ENCODE results near the gene BEND4. TPM values are rescaled to one million over a fixed set of nuclear protein-coding genes. Genes with fewer than 3 reads are reported as not detected.

Gene BEND4
- total and polyA plus RNA-seq, 11 donors = 0.01 to 0.28 (median 0.04) TPM; not detected in 6

- H3K9me3 ChIP-seq = no peaks in the 10 kb centered on the region
- ATAC-seq (no peak), DNase-seq (no peak)
- no peak overlapping the region for H3K4me3 ChIP-seq
- intact Hi-C loops (cut with DNase I) = no loop called here
- TF ChIP-seq POLR2A (IDR thresholded peaks at IDR 0.05) (no peak), CTCF (IDR thresholded peaks at IDR 0.05) (no peak)
- H3K27ac ChIP-seq = no peak overlapping the region
- H3K36me3 ChIP-seq = no peaks in the 10 kb centered on the region
- 64 to 71% (median 69%) methylated on average over 12 of the region's 12 CpGs for WGBS, 4 donors
- H3K4me1 ChIP-seq = no peaks in the 10 kb centered on the region
- peaks cover 0 to 13% (median 0%) of the 10 kb centered on the region in 9 donors for H3K27me3 ChIP-seq
These were observed 32.6 kb downstream of the BEND4 start for GRCh38 chr4:42119886-42120285.

GRCh38 chr4:42112846-42113245 is 39.6 kb downstream of the BEND4 start:
- no peak for TF ChIP-seq POLR2A (IDR thresholded peaks at IDR 0.05)
- no peak for TF ChIP-seq CTCF (IDR thresholded peaks at IDR 0.05)

GRCh38 chr4:42104521-42104920 is 47.9 kb downstream of the BEND4 start:
- ATAC-seq = no peak
- TF ChIP-seq POLR2A (IDR thresholded peaks at IDR 0.05) (no peak), CTCF (IDR thresholded peaks at IDR 0.05) (no peak)

More at GRCh38 chr4:42112846-42113245, 39.6 kb downstream of the BEND4 start:
- intact Hi-C loops (cut with DNase I) = no loop called here
- ATAC-seq = no peak
- no peaks in the 10 kb centered on the region for H3K36me3 ChIP-seq
- H3K9me3 ChIP-seq = peaks cover 0 to under 1% (median 0%) of the 10 kb centered on the region in 12 donors
- no peak overlapping the region for H3K27ac ChIP-seq
- H3K4me3 ChIP-seq = no peak overlapping the region
- no peak for DNase-seq
- no peaks in the 10 kb centered on the region for H3K4me1 ChIP-seq
- 57 to 67% (median 60%) methylated on average over 3 of the region's 3 CpGs for WGBS, 4 donors
- peaks cover 0 to 7% (median 0%) of the 10 kb centered on the region in 9 donors for H3K27me3 ChIP-seq

GRCh38 chr4:42101446-42101975 is 50.9 kb downstream of the BEND4 start:
- H3K4me1 ChIP-seq = no peaks in the 10 kb centered on the region
- no peak overlapping the region for H3K27ac ChIP-seq
- no peak overlapping the region for H3K4me3 ChIP-seq
- intact Hi-C loops (cut with DNase I) = no loop called here
- H3K27me3 ChIP-seq = no peaks in the 10 kb centered on the region
- TF ChIP-seq POLR2A (IDR thresholded peaks at IDR 0.05) (no peak), CTCF (IDR thresholded peaks at IDR 0.05) (no peak)
- DNase-seq (no peak), ATAC-seq (no peak)
- no peaks in the 10 kb centered on the region for H3K9me3 ChIP-seq
- WGBS, 4 donors = 82 to 90% (median 86%) methylated on average over 8 of the region's 8 CpGs
- H3K36me3 ChIP-seq = no peaks in the 10 kb centered on the region

More at GRCh38 chr4:42104521-42104920, 47.9 kb downstream of the BEND4 start:
- intact Hi-C loops (cut with DNase I) = no loop called here
- no peaks in the 10 kb centered on the region for H3K27me3 ChIP-seq
- H3K4me1 ChIP-seq = no peaks in the 10 kb centered on the region
- H3K9me3 ChIP-seq = peaks cover 0 to 3% (median 0%) of the 10 kb centered on the region in 12 donors
- WGBS, 4 donors = 54 to 66% (median 60%) methylated on average over 2 of the region's 2 CpGs
- no peak overlapping the region for H3K27ac ChIP-seq
- H3K36me3 ChIP-seq = no peaks in the 10 kb centered on the region
- H3K4me3 ChIP-seq = no peak overlapping the region
- DNase-seq = no peak

Data from heart left ventricle (tissue), 16 donors.